ENCODE results near the gene SERTAD4.

The SERTAD4 gene

GRCh38 chr1:210207597-210208450 is 24.8 kb upstream of the SERTAD4 start:
- Histone ChIP-seq H3K4me1 (ENCODE audit: control insufficient read depth in 5 of 5, insufficient read depth in 5 of 5, low read length in 5 of 5) (no peaks in the 10 kb centered on the region), H3K27me3 (ENCODE audit: control insufficient read depth in 5 of 5, insufficient read depth in 4 of 5, low read length in 5 of 5) (no peaks in the 10 kb centered on the region)

GRCh38 chr1:210213335-210213734 is 19.3 kb upstream of the SERTAD4 start:
- Histone ChIP-seq H3K4me3 (ENCODE audit: low read depth in 1 of 5, low read length in 5 of 5) (no peak overlapping the region), H3K9ac (ENCODE audit: low read length in 5 of 5) (no peak overlapping the region), H3K9me3 (ENCODE audit: control insufficient read depth in 5 of 5, low read length in 5 of 5) (no peaks in the 10 kb centered on the region), H3K36me3 (ENCODE audit: control insufficient read depth in 5 of 5, insufficient read depth in 5 of 5, low read length in 5 of 5) (no peaks in the 10 kb centered on the region), H3K4me1 (ENCODE audit: control insufficient read depth in 5 of 5, insufficient read depth in 5 of 5, low read length in 5 of 5) (no peaks in the 10 kb centered on the region), H3K27ac (ENCODE audit: low read depth, low read length) (no peak overlapping the region), H3K27me3 (ENCODE audit: control insufficient read depth in 5 of 5, insufficient read depth in 4 of 5, low read length in 5 of 5) (peaks cover 0 to 2% (median 0%) of the 10 kb centered on the region in 5 donors)

More at GRCh38 chr1:210207597-210208450, 24.8 kb upstream of the SERTAD4 start:
- H3K9me3 ChIP-seq (ENCODE audit: control insufficient read depth in 5 of 5, low read length in 5 of 5): no peaks in the 10 kb centered on the region
- H3K36me3 ChIP-seq (ENCODE audit: control insufficient read depth in 5 of 5, insufficient read depth in 5 of 5, low read length in 5 of 5): no peaks in the 10 kb centered on the region
- H3K9ac ChIP-seq (ENCODE audit: low read length in 5 of 5): no peak overlapping the region
- H3K4me3 ChIP-seq (ENCODE audit: low read depth in 1 of 5, low read length in 5 of 5): no peak overlapping the region
- H3K27ac ChIP-seq (ENCODE audit: low read depth, low read length): no peak overlapping the region

GRCh38 chr1:210214573-210215409 is 17.8 kb upstream of the SERTAD4 start:
- Histone ChIP-seq H3K4me3 (ENCODE audit: low read depth in 1 of 5, low read length in 5 of 5) (no peak overlapping the region), H3K4me1 (ENCODE audit: control insufficient read depth in 5 of 5, insufficient read depth in 5 of 5, low read length in 5 of 5) (no peaks in the 10 kb centered on the region), H3K27me3 (ENCODE audit: control insufficient read depth in 5 of 5, insufficient read depth in 4 of 5, low read length in 5 of 5) (peaks cover 0 to 2% (median 0%) of the 10 kb centered on the region in 5 donors), H3K36me3 (ENCODE audit: control insufficient read depth in 5 of 5, insufficient read depth in 5 of 5, low read length in 5 of 5) (no peaks in the 10 kb centered on the region), H3K9ac (ENCODE audit: low read length in 5 of 5) (no peak overlapping the region), H3K9me3 (ENCODE audit: control insufficient read depth in 5 of 5, low read length in 5 of 5) (no peaks in the 10 kb centered on the region), H3K27ac (ENCODE audit: low read depth, low read length) (no peak overlapping the region)

- Histone ChIP-seq H3K27me3 (ENCODE audit: control insufficient read depth in 5 of 5, insufficient read depth in 4 of 5, low read length in 5 of 5) (peaks cover 0 to 2% (median 0%) of the 10 kb centered on the region in 5 donors), H3K27ac (ENCODE audit: low read depth, low read length) (no peak overlapping the region), H3K9ac (ENCODE audit: low read length in 5 of 5) (no peak overlapping the region), H3K36me3 (ENCODE audit: control insufficient read depth in 5 of 5, insufficient read depth in 5 of 5, low read length in 5 of 5) (no peaks in the 10 kb centered on the region), H3K4me3 (ENCODE audit: low read depth in 1 of 5, low read length in 5 of 5) (no peak overlapping the region), H3K9me3 (ENCODE audit: control insufficient read depth in 5 of 5, low read length in 5 of 5) (no peaks in the 10 kb centered on the region), H3K4me1 (ENCODE audit: control insufficient read depth in 5 of 5, insufficient read depth in 5 of 5, low read length in 5 of 5) (no peaks in the 10 kb centered on the region)
Measured at GRCh38 chr1:210217482-210217881, 15.1 kb upstream of the SERTAD4 start.

GRCh38 chr1:210218047-210218446 is 14.5 kb upstream of the SERTAD4 start:
- H3K9ac ChIP-seq (ENCODE audit: low read length in 5 of 5): no peak overlapping the region
- no peaks in the 10 kb centered on the region for H3K9me3 ChIP-seq (ENCODE audit: control insufficient read depth in 5 of 5, low read length in 5 of 5)
- no peak overlapping the region for H3K27ac ChIP-seq (ENCODE audit: low read depth, low read length)
- H3K36me3 ChIP-seq (ENCODE audit: control insufficient read depth in 5 of 5, insufficient read depth in 5 of 5, low read length in 5 of 5): no peaks in the 10 kb centered on the region
- peaks cover 0 to 1% (median 0%) of the 10 kb centered on the region in 5 donors for H3K27me3 ChIP-seq (ENCODE audit: control insufficient read depth in 5 of 5, insufficient read depth in 4 of 5, low read length in 5 of 5)
- peaks cover 0 to under 1% (median 0%) of the 10 kb centered on the region in 5 donors for H3K4me1 ChIP-seq (ENCODE audit: control insufficient read depth in 5 of 5, insufficient read depth in 5 of 5, low read length in 5 of 5)
- no peak overlapping the region for H3K4me3 ChIP-seq (ENCODE audit: low read depth in 1 of 5, low read length in 5 of 5)

GRCh38 chr1:210222340-210223006 is 10.1 kb upstream of the SERTAD4 start:
- Histone ChIP-seq H3K9ac (ENCODE audit: low read length in 5 of 5) (no peak overlapping the region), H3K9me3 (ENCODE audit: control insufficient read depth in 5 of 5, low read length in 5 of 5) (no peaks in the 10 kb centered on the region), H3K4me1 (ENCODE audit: control insufficient read depth in 5 of 5, insufficient read depth in 5 of 5, low read length in 5 of 5) (peaks cover 0 to 5% (median 2%) of the 10 kb centered on the region in 5 donors), H3K27me3 (ENCODE audit: control insufficient read depth in 5 of 5, insufficient read depth in 4 of 5, low read length in 5 of 5) (no peaks in the 10 kb centered on the region), H3K4me3 (ENCODE audit: low read depth in 1 of 5, low read length in 5 of 5) (no peak overlapping the region), H3K36me3 (ENCODE audit: control insufficient read depth in 5 of 5, insufficient read depth in 5 of 5, low read length in 5 of 5) (no peaks in the 10 kb centered on the region), H3K27ac (ENCODE audit: low read depth, low read length) (no peak overlapping the region)

- Histone ChIP-seq H3K27ac (ENCODE audit: low read depth, low read length) (no peak overlapping the region), H3K36me3 (ENCODE audit: control insufficient read depth in 5 of 5, insufficient read depth in 5 of 5, low read length in 5 of 5) (no peaks in the 10 kb centered on the region), H3K4me1 (ENCODE audit: control insufficient read depth in 5 of 5, insufficient read depth in 5 of 5, low read length in 5 of 5) (peaks cover 0 to 5% (median 2%) of the 10 kb centered on the region in 5 donors), H3K9me3 (ENCODE audit: control insufficient read depth in 5 of 5, low read length in 5 of 5) (no peaks in the 10 kb centered on the region), H3K27me3 (ENCODE audit: control insufficient read depth in 5 of 5, insufficient read depth in 4 of 5, low read length in 5 of 5) (no peaks in the 10 kb centered on the region), H3K9ac (ENCODE audit: low read length in 5 of 5) (no peak overlapping the region), H3K4me3 (ENCODE audit: low read depth in 1 of 5, low read length in 5 of 5) (no peak overlapping the region)
Measured at GRCh38 chr1:210223226-210223904, 9.2 kb upstream of the SERTAD4 start.

- no peaks in the 10 kb centered on the region for H3K36me3 ChIP-seq (ENCODE audit: control insufficient read depth in 5 of 5, insufficient read depth in 5 of 5, low read length in 5 of 5)
- peaks cover 3 to 7% (median 5%) of the 10 kb centered on the region in 5 donors for H3K4me1 ChIP-seq (ENCODE audit: control insufficient read depth in 5 of 5, insufficient read depth in 5 of 5, low read length in 5 of 5)
- no peak overlapping the region for H3K27ac ChIP-seq (ENCODE audit: low read depth, low read length)
- peaks cover 0 to 11% (median 0%) of the 10 kb centered on the region in 5 donors for H3K27me3 ChIP-seq (ENCODE audit: control insufficient read depth in 5 of 5, insufficient read depth in 4 of 5, low read length in 5 of 5)
- H3K4me3 ChIP-seq (ENCODE audit: low read depth in 1 of 5, low read length in 5 of 5): no peak overlapping the region
- no peak overlapping the region for H3K9ac ChIP-seq (ENCODE audit: low read length in 5 of 5)
- H3K9me3 ChIP-seq (ENCODE audit: control insufficient read depth in 5 of 5, low read length in 5 of 5): no peaks in the 10 kb centered on the region
Measured at GRCh38 chr1:210228158-210228557, 4.4 kb upstream of the SERTAD4 start.

GRCh38 chr1:210230149-210230695 is 2.4 kb upstream of the SERTAD4 start:
- peaks cover 0 to 14% (median 0%) of the 10 kb centered on the region in 5 donors for H3K27me3 ChIP-seq (ENCODE audit: control insufficient read depth in 5 of 5, insufficient read depth in 4 of 5, low read length in 5 of 5)
- peaks cover 2 to 18% (median 17%) of the 10 kb centered on the region in 5 donors for H3K4me1 ChIP-seq (ENCODE audit: control insufficient read depth in 5 of 5, insufficient read depth in 5 of 5, low read length in 5 of 5)
- no peaks in the 10 kb centered on the region for H3K36me3 ChIP-seq (ENCODE audit: control insufficient read depth in 5 of 5, insufficient read depth in 5 of 5, low read length in 5 of 5)
- no peak overlapping the region for H3K4me3 ChIP-seq (ENCODE audit: low read depth in 1 of 5, low read length in 5 of 5)
- H3K27ac ChIP-seq (ENCODE audit: low read depth, low read length): no peak overlapping the region
- H3K9ac ChIP-seq (ENCODE audit: low read length in 5 of 5): no peak overlapping the region
- H3K9me3 ChIP-seq (ENCODE audit: control insufficient read depth in 5 of 5, low read length in 5 of 5): no peaks in the 10 kb centered on the region

All from subcutaneous abdominal adipose tissue (tissue), 5 donors.